ENCODE measurements around the gene ABHD17A.
A peak's percentile ranks its signal among the peaks of the same experiment; 100 is the strongest.

Gene ABHD17A

GRCh38 chr19:1862424-1863327 is 22.6 kb downstream of the ABHD17A start:
- peak; percentile 79 for DNase-seq (ENCODE audit: low spot score)
- Histone ChIP-seq H3K27ac (peak overlapping the region in 1 of 2 donors; percentile 95), H3K4me3 (peak overlapping the region; percentile 97)
- no peak for TF ChIP-seq CTCF (IDR thresholded peaks at IDR 0.05)

GRCh38 chr19:1862068-1862423 is 23.2 kb downstream of the ABHD17A start:
- no peak for TF ChIP-seq CTCF (IDR thresholded peaks at IDR 0.05)
- DNase-seq (ENCODE audit: low spot score), result no peak
- Histone ChIP-seq H3K4me3 (peak overlapping the region; percentile 97), H3K27ac (peak overlapping the region in 1 of 2 donors; percentile 57)

GRCh38 chr19:1861599-1862031 is 23.7 kb downstream of the ABHD17A start:
- H3K27ac ChIP-seq, result peak overlapping the region in 1 of 2 donors; percentile 57
- DNase-seq (ENCODE audit: low spot score), result no peak
- no peak for TF ChIP-seq CTCF (IDR thresholded peaks at IDR 0.05)
- peak overlapping the region; percentile 97 for H3K4me3 ChIP-seq

- peak overlapping the region in 1 of 2 donors; percentile 57 for H3K27ac ChIP-seq
- TF ChIP-seq CTCF (IDR thresholded peaks at IDR 0.05), result no peak
- peak overlapping the region; percentile 97 for H3K4me3 ChIP-seq
- no peak for DNase-seq (ENCODE audit: low spot score)
These were observed 24.3 kb downstream of the ABHD17A start for GRCh38 chr19:1860821-1861598.

- no peak for TF ChIP-seq CTCF (IDR thresholded peaks at IDR 0.05)
- DNase-seq (ENCODE audit: low spot score), result no peak
- Histone ChIP-seq H3K4me3 (peak overlapping the region; percentile 17), H3K27ac (peak overlapping the region in 1 of 2 donors; percentile 50)
These were observed 25.1 kb downstream of the ABHD17A start for GRCh38 chr19:1860042-1860775.

GRCh38 chr19:1859331-1859781 is 25.9 kb downstream of the ABHD17A start:
- H3K4me3 ChIP-seq, result peak overlapping the region; percentile 17
- H3K27ac ChIP-seq, result peak overlapping the region in 1 of 2 donors; percentile 50
- TF ChIP-seq CTCF (IDR thresholded peaks at IDR 0.05), result no peak
- DNase-seq (ENCODE audit: low spot score), result no peak
